Caco-2 (cell line): ENCODE data around the gene CRHR1. TPM values are rescaled to one million over a fixed set of nuclear protein-coding genes. Genes with fewer than 3 reads are reported as not detected.
A peak's percentile ranks its signal among the peaks of the same experiment; 100 is the strongest.

Source experiments
- Bru-seq: library from RNA; stranded (reverse); fragments of 400-500 nt; gene quantifications from one replicate; lab custom pipeline; 2021; lab: Mats Ljungman, UMichigan
- BruChase-seq, 2 experiments: library from RNA; stranded (reverse); fragments of 400-500 nt; gene quantifications; one replicate each; lab custom pipeline; 2021; lab: Mats Ljungman, UMichigan
- BruUV-seq: library from RNA; stranded (reverse); fragments of 400-500 nt; replicated peaks from 2 replicates; lab custom pipeline; 2021; lab: Mats Ljungman, UMichigan
- CTCF ChIA-PET: fragments of 300-600 bp; sonication (Branson Sonifier 250); formaldehyde crosslinking; loops from one replicate; lab custom pipeline; 2022; ENCODE audit warnings: antibody characterized with exemption; lab: Charles Lee
- POLR2A ChIA-PET: fragments of 300-600 bp; sonication (Branson Sonifier 250); formaldehyde crosslinking; loops from one replicate; lab custom pipeline; 2022; ENCODE audit warnings: antibody characterized with exemption; lab: Charles Lee
- DNase-seq, 2 experiments: peaks; one replicate each; pipeline versions ENCODE4 v3.0.0 to v3.0.0-alpha.2; 2020 to 2022
- H3K27me3 ChIP-seq: replicated peaks from 2 replicates; pipeline ENCODE4 v1.6.0; 2011; ENCODE audit warnings: low read length; ENCODE audit not compliant: control insufficient read depth, insufficient read depth
- H3K36me3 ChIP-seq: 2 replicates; pipeline ENCODE4 v1.5.1; 2011; ENCODE audit warnings: low read length; ENCODE audit not compliant: control insufficient read depth, insufficient read depth
- H3K4me1 ChIP-seq: fragments of 250-450 bp; sonication (Bioruptor Pico); 2 replicates; pipeline ENCODE4 v1.5.1; 2020; ENCODE audit warnings: mild to moderate bottlenecking
- H3K4me3 ChIP-seq: 2 replicates; pipeline ENCODE4 v1.5.1; 2011; ENCODE audit warnings: low read depth, mild to moderate bottlenecking, control low read depth, low read length
- H3K9me3 ChIP-seq: fragments of 250-450 bp; sonication (Bioruptor Pico); 2 replicates; pipeline ENCODE4 v1.5.1; 2020; ENCODE audit warnings: mild to moderate bottlenecking, moderate library complexity
- H3K27ac Mint-ChIP-seq: one replicate; pipeline ENCODE4 v1.8.0; 2022; ENCODE audit warnings: mixed read lengths; ENCODE audit not compliant: unreplicated experiment
- H3K27me3 Mint-ChIP-seq: one replicate; pipeline ENCODE4 v1.8.0; 2022; ENCODE audit warnings: mixed read lengths; ENCODE audit not compliant: insufficient read depth, unreplicated experiment
- H3K36me3 Mint-ChIP-seq: one replicate; pipeline ENCODE4 v1.8.0; 2022; ENCODE audit warnings: mild to moderate bottlenecking, mixed read lengths; ENCODE audit not compliant: insufficient read depth, unreplicated experiment
- H3K4me1 Mint-ChIP-seq: one replicate; pipeline ENCODE4 v1.8.0; 2022; ENCODE audit warnings: low read depth, mixed read lengths; ENCODE audit not compliant: unreplicated experiment
- H3K4me3 Mint-ChIP-seq: one replicate; pipeline ENCODE4 v1.8.0; 2022; ENCODE audit warnings: mild to moderate bottlenecking, moderate library complexity, mixed read lengths; ENCODE audit not compliant: unreplicated experiment
- H3K9me3 Mint-ChIP-seq: one replicate; pipeline ENCODE4 v1.8.0; 2022; ENCODE audit warnings: mixed read lengths; ENCODE audit not compliant: unreplicated experiment
- CTCF ChIP-seq, 2 experiments: fragments of 200-600 bp in 1 of 2; IDR thresholded peaks; 1 replicate in 1 of 2; 2 replicates in 1 of 2; pipeline versions ENCODE4 v1.5.1 to v1.8.0; 2011 to 2022; ENCODE audit warnings: antibody characterized with exemption in 1 of 2, control low read depth in 1 of 2, inconsistent platforms in 1 of 2, low read depth in 1 of 2, low read length in 1 of 2, mild to moderate bottlenecking in 1 of 2, moderate library complexity in 1 of 2; ENCODE audit not compliant: insufficient read depth in 1 of 2, severe bottlenecking in 1 of 2, unreplicated experiment in 1 of 2
- intact Hi-C: fragments of 100-400 bp; cut with micrococcal nuclease; formaldehyde crosslinking; loops from one replicate; pipeline ENCODE4 v1.10.0; 2022; ENCODE audit not compliant: unreplicated experiment
- long read RNA-seq: library from polyadenylated mRNA; stranded (forward); transcript quantifications from one replicate; pipeline ENCODE4 v2.0.0, GENCODE V29; 2022
- total RNA-seq: library from RNA; stranded (reverse); gene quantifications from 2 replicates; pipeline ENCODE4 v1.2.3, GENCODE V29; 2022

CRHR1 gene
- not detected in 2 replicates for total RNA-seq
- Bru-seq, nascent RNA, result not detected
- BruChase-seq, experiment 1, labeled RNA remaining after a 2-hour chase, result not detected
- BruChase-seq, experiment 2, labeled RNA remaining after a 6-hour chase, result not detected
- long read RNA-seq, partial matches to known transcripts, result 0 of 1 reads
- long read RNA-seq, other reads (novel, unspliced or antisense), result 1 of 1 reads

GRCh38 chr17:45784293-45784740 is at the start of gene CRHR1:
Gene CRHR1, plus strand, starts transcription at chr17:45784320. Its CDS starts 225 bp downstream, at chr17:45784545.
- Mint-ChIP-seq H3K27ac (no peak within 1 kb of the TSS), H3K27me3 (peaks cover 31% of the 10 kb centered on the region), H3K36me3 (no peaks in the 10 kb centered on the region), H3K9me3 (no peaks in the 10 kb centered on the region), H3K4me3 (peak within 1 kb of the TSS; percentile 72), H3K4me1 (no peaks in the 10 kb centered on the region)
- 0 out of 2 replicates have a peak, but pooled peaks cover 3% of the 10 kb centered on the region for H3K4me1 ChIP-seq
- ChIA-PET CTCF (interaction anchor here (0.6 to 1.1 kb wide), 4 partner anchors 16 to 144 kb away, joined by 3 to 6 read pairs (median 4); no protein-coding TSS in a partner anchor), POLR2A (no interaction called here)
- no peaks in the 10 kb centered on the region for H3K36me3 ChIP-seq
- H3K9me3 ChIP-seq, result no peaks in the 10 kb centered on the region
- intact Hi-C loops, result loop anchor here (10.0 kb wide), 1 partner anchor 140 kb away; no protein-coding TSS in a partner anchor
- peak within 1 kb of the TSS; percentile 36 for H3K4me3 ChIP-seq
- peak in 1 of 2 experiments; percentile 25 for DNase-seq
- TF ChIP-seq CTCF (IDR thresholded peaks at IDR 0.05; ENCODE audit: insufficient read depth in 1 of 2, low read depth in 1 of 2, low read length in 1 of 2, severe bottlenecking in 1 of 2, unreplicated experiment in 1 of 2), result no peak
- peaks cover 3% of the 10 kb centered on the region for H3K27me3 ChIP-seq
- no TSS peak for BruUV-seq

GRCh38 chr17:45734598-45734997 is 49.5 kb upstream of the CRHR1 start:
- Histone ChIP-seq H3K36me3 (no peaks in the 10 kb centered on the region), H3K4me1 (peaks cover 5% of the 10 kb centered on the region), H3K4me3 (no peak overlapping the region), H3K9me3 (peaks cover 12% of the 10 kb centered on the region; the same call in 1 of the 2 replicates), H3K27me3 (no peaks in the 10 kb centered on the region)
- intact Hi-C loops, result no loop called here
- Mint-ChIP-seq H3K9me3 (peaks cover 18% of the 10 kb centered on the region), H3K27me3 (peaks cover 27% of the 10 kb centered on the region), H3K36me3 (no peaks in the 10 kb centered on the region), H3K27ac (no peak overlapping the region), H3K4me3 (no peak overlapping the region), H3K4me1 (no peaks in the 10 kb centered on the region)
- ChIA-PET POLR2A (no interaction called here), CTCF (no interaction called here)
- no TSS peak for BruUV-seq
- no peak for TF ChIP-seq CTCF (IDR thresholded peaks at IDR 0.05; ENCODE audit: insufficient read depth in 1 of 2, low read depth in 1 of 2, low read length in 1 of 2, severe bottlenecking in 1 of 2, unreplicated experiment in 1 of 2)
- DNase-seq, result peak in 1 of 2 experiments; percentile 5

GRCh38 chr17:45735488-45735887 is 48.6 kb upstream of the CRHR1 start:
- BruUV-seq, result no TSS peak
- no peak overlapping the region for H3K27ac Mint-ChIP-seq
- H3K9me3 ChIP-seq, result peaks cover 12% of the 10 kb centered on the region; the same call in 1 of the 2 replicates
- peaks cover 5% of the 10 kb centered on the region for H3K4me1 ChIP-seq
- DNase-seq, result no peak
- no peak overlapping the region for H3K4me3 Mint-ChIP-seq
- H3K9me3 Mint-ChIP-seq, result peaks cover 11% of the 10 kb centered on the region
- no peaks in the 10 kb centered on the region for H3K36me3 Mint-ChIP-seq
- ChIA-PET POLR2A (no interaction called here), CTCF (no interaction called here)
- H3K27me3 Mint-ChIP-seq, result peaks cover 28% of the 10 kb centered on the region
- no peak overlapping the region for H3K4me3 ChIP-seq
- no peaks in the 10 kb centered on the region for H3K27me3 ChIP-seq
- no peaks in the 10 kb centered on the region for H3K4me1 Mint-ChIP-seq
- no peak for TF ChIP-seq CTCF (IDR thresholded peaks at IDR 0.05; ENCODE audit: insufficient read depth in 1 of 2, low read depth in 1 of 2, low read length in 1 of 2, severe bottlenecking in 1 of 2, unreplicated experiment in 1 of 2)
- intact Hi-C loops, result no loop called here
- no peaks in the 10 kb centered on the region for H3K36me3 ChIP-seq
